ENCODE data around the gene GTF3C4. TPM values are rescaled to one million over a fixed set of nuclear protein-coding genes. Genes with fewer than 3 reads are reported as not detected.
A peak's percentile ranks its signal among the peaks of the same experiment; 100 is the strongest.

Gene GTF3C4
- total RNA-seq, 3 donors from 2014 or later, result 10.5 to 16.6 (median 11.4) TPM

- Histone ChIP-seq H3K4me1 (ENCODE audit: low read depth) (peaks cover 11% of the 10 kb centered on the region), H3K9me3 (no peaks in the 10 kb centered on the region), H3K4me3 (no peak overlapping the region), H3K36me3 (ENCODE audit: low read depth) (no peaks in the 10 kb centered on the region)
- no peak for DNase-seq
- no peak for ATAC-seq
- no peak for TF ChIP-seq CTCF (IDR thresholded peaks at IDR 0.05)
- intact Hi-C loops (cut with DNase I, micrococcal nuclease), result no loop called here
Observed at GRCh38 chr9:132647806-132648205, 22.5 kb upstream of the GTF3C4 start.

- intact Hi-C loops (cut with DNase I, micrococcal nuclease), result no loop called here
- H3K4me1 ChIP-seq (ENCODE audit: low read depth), result peaks cover 11% of the 10 kb centered on the region
- peak in 1 of 3 donors; percentile 61 for DNase-seq
- no peaks in the 10 kb centered on the region for H3K36me3 ChIP-seq (ENCODE audit: low read depth)
- no peak for TF ChIP-seq CTCF (IDR thresholded peaks at IDR 0.05)
- H3K9me3 ChIP-seq, result no peaks in the 10 kb centered on the region
- ATAC-seq, result peak; percentile 78
- H3K4me3 ChIP-seq, result no peak overlapping the region
Observed at GRCh38 chr9:132648283-132648682, 22.0 kb upstream of the GTF3C4 start.

- intact Hi-C loops (cut with DNase I, micrococcal nuclease), result no loop called here
- H3K9me3 ChIP-seq, result no peaks in the 10 kb centered on the region
- TF ChIP-seq CTCF (IDR thresholded peaks at IDR 0.05), result no peak
- no peaks in the 10 kb centered on the region for H3K36me3 ChIP-seq (ENCODE audit: low read depth)
- H3K4me1 ChIP-seq (ENCODE audit: low read depth), result peaks cover 11% of the 10 kb centered on the region
- H3K4me3 ChIP-seq, result no peak overlapping the region
- DNase-seq (peak in 1 of 3 donors; percentile 35), ATAC-seq (peak; percentile 74)
Observed at GRCh38 chr9:132648685-132649084, 21.6 kb upstream of the GTF3C4 start.

GRCh38 chr9:132651259-132651658 lies 19.0 kb upstream of the GTF3C4 start:
- ATAC-seq (peak; percentile 42), DNase-seq (peak in 1 of 3 donors; percentile 85)
- intact Hi-C loops (cut with DNase I, micrococcal nuclease), result no loop called here
- no peak for TF ChIP-seq CTCF (IDR thresholded peaks at IDR 0.05)
- peaks cover 11% of the 10 kb centered on the region for H3K4me1 ChIP-seq (ENCODE audit: low read depth)
- no peaks in the 10 kb centered on the region for H3K36me3 ChIP-seq (ENCODE audit: low read depth)
- no peak overlapping the region for H3K4me3 ChIP-seq
- no peaks in the 10 kb centered on the region for H3K9me3 ChIP-seq

GRCh38 chr9:132656299-132656698 lies 14.0 kb upstream of the GTF3C4 start:
- Histone ChIP-seq H3K9me3 (no peaks in the 10 kb centered on the region), H3K36me3 (ENCODE audit: low read depth) (no peaks in the 10 kb centered on the region), H3K4me1 (ENCODE audit: low read depth) (no peaks in the 10 kb centered on the region), H3K4me3 (no peak overlapping the region)
- intact Hi-C loops (cut with DNase I, micrococcal nuclease), result no loop called here
- DNase-seq, result no peak
- TF ChIP-seq CTCF (IDR thresholded peaks at IDR 0.05), result no peak
- ATAC-seq, result no peak

All from mucosa of descending colon (tissue), 3 donors.